ENCODE results near the gene ASPG.

The ASPG gene

GRCh38 chr14:104085032-104085888, at the start of gene ASPG:
ASPG (plus strand) TSS chr14:104085700; CDS start chr14:104085771, 71 bp downstream.
- no peak for DNase-seq

- no peak for DNase-seq
Measured at GRCh38 chr14:104036212-104036611, 49.3 kb upstream of the ASPG start.

- no peak for DNase-seq
Measured at GRCh38 chr14:104037074-104037473, 48.4 kb upstream of the ASPG start.

GRCh38 chr14:104037903-104038302, 47.6 kb upstream of the ASPG start:
- no peak for DNase-seq

- no peak for DNase-seq
Measured at GRCh38 chr14:104039214-104039613, 46.3 kb upstream of the ASPG start.

- DNase-seq, result no peak
Measured at GRCh38 chr14:104040539-104040938, 45.0 kb upstream of the ASPG start.

GRCh38 chr14:104041430-104042104, 43.9 kb upstream of the ASPG start:
- DNase-seq, result no peak

GRCh38 chr14:104044016-104044415, 41.5 kb upstream of the ASPG start:
- no peak for DNase-seq

- no peak for DNase-seq
Measured at GRCh38 chr14:104047761-104048160, 37.7 kb upstream of the ASPG start.

GRCh38 chr14:104048758-104049507, 36.6 kb upstream of the ASPG start:
- no peak for DNase-seq

- no peak for DNase-seq
Measured at GRCh38 chr14:104049576-104050240, 35.8 kb upstream of the ASPG start.

- DNase-seq, result no peak
Measured at GRCh38 chr14:104051092-104051813, 34.2 kb upstream of the ASPG start.

- DNase-seq, result no peak
Measured at GRCh38 chr14:104054222-104054905, 31.1 kb upstream of the ASPG start.

GRCh38 chr14:104062281-104062680, 23.2 kb upstream of the ASPG start:
- DNase-seq, result no peak

- no peak for DNase-seq
Measured at GRCh38 chr14:104064003-104064402, 21.5 kb upstream of the ASPG start.

GRCh38 chr14:104066279-104066678, 19.2 kb upstream of the ASPG start:
- DNase-seq, result no peak

GRCh38 chr14:104066719-104067295, 18.7 kb upstream of the ASPG start:
- DNase-seq, result no peak

GRCh38 chr14:104069541-104069940, 16.0 kb upstream of the ASPG start:
- no peak for DNase-seq

- no peak for DNase-seq
Measured at GRCh38 chr14:104072586-104072985, 12.9 kb upstream of the ASPG start.

- DNase-seq, result no peak
Measured at GRCh38 chr14:104073764-104074163, 11.7 kb upstream of the ASPG start.

GRCh38 chr14:104075530-104076151, 9.9 kb upstream of the ASPG start:
- no peak for DNase-seq

Measured in NCI-H187 treated with DMSO at 0.1 percent for 48 hours (cell line).